HG03378 (cell line): ENCODE data around the gene GUCA2B.

Source experiments
- ATAC-seq: cut with Tn5 transposase; IDR thresholded peaks from one replicate; pipeline ENCODE4 v1.9.1; 2021; ENCODE audit warnings: mild to moderate bottlenecking, moderate library complexity; ENCODE audit not compliant: unreplicated experiment

GUCA2B gene

GRCh38 chr1:42165511-42166210 is 12.5 kb downstream of the GUCA2B start:
- ATAC-seq: no peak

DNA sequence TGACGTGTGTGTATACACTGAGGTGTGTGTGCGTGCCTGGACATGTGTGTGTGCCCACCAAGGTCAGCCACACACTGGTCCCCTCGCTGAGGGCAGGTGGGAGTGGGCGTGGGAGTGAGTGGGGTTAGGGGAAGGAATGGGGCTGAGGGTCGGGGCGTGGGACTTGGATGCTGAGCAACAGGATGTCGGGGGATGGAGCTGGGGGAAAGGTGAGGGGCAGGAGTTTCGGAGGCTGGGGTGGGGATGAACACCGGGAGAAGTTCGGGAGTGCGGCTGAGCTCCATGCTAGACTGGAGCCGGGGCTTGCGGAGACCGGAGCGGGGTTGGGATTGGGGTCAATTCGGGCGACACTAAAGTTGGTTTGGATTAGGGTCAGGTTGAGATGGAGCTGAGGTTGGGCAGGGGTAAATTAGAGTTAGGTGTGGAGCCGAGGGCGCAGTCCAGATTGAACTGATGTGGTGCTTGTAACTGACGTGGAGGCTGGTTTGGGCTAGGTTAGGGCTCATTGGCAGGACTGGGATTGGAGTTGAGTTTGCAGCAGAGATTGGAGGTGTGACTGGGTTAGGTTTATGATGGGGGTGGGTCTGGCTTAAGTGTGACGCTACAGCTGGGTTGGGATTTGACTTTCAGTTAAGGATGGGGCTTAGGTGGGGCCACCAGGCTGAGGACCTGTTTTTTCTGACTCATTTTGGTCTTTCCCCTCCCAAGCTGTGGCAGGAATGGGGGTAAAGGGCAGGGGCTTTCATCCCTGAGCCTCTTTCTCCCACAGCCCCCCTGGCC is 14.6 kb downstream of the GUCA2B start:
- no peak for ATAC-seq

DNA sequence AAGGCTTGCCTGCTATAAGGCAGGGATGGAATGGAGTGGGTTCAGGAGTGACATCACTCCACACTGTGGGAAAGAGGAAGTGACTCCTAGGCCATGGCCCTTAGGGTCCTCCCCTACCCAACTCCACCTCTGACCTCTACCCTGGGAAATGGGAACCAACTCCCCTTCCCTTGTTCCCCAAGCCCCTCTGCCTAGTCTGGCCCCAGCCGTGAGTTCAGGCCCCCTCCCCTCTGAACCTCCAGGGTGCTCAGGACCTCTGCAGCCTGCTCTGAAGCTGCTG is 15.1 kb downstream of the GUCA2B start:
- no peak for ATAC-seq

DNA sequence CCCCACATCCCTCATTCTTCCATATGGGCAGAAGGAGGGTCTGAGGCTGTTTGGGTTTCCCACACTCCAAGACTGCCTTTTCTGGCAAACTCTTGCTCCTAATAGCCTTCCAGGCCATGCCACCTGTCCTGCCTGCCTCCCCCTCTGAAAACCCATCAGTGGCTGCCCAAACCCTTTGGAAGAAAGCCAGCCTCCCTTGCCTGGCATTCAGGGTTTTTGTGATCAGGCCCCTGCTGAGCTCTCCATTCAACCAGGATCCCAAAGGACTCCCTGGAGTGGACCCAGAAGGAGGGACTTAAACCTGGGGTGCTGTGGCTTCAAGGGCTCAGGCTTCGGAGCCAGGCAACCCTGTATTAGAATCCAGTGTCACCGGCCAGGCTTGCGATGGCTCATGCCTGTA is 15.6 kb downstream of the GUCA2B start:
- no peak for ATAC-seq

DNA sequence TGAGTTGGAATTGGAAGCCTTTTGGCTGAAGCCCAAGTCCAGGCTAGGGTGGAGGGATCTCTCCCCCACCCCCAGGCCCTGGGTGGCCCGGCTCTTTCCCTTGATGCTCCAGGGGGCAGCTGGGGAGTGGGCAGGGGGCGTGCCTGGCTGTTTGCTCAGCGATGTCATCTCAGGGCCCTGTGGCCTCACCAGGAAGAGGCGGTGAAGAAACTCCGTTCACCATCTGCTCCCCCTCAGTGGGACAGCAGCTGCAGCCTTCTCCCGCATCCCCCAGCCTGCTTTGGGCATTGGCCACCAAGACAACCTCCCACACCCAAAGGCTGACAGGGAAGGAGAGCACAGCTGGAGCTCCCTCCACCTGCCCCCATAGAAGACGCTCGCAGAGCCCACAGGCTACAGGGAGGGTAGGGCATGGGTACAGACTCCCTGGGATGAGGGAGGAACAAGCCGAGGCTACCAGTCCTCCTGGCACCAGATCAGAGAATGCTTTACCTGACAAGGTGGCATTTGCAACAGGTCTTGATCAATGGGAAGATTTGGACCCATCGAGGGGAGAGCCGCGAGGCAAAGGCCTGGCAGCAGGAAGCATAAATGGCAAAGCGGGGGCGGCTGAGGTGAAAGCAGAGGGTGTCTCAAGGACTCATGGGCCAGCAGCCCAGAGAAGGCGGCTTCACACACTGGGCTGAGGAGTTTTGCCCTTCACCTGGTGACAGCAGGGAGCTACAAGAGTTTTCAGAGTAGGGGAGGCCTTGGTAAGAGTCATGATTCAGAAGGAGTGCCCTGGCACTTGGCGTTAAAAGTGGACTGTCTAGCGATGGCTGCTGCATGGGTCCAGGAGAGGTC is 17.8 kb downstream of the GUCA2B start:
- ATAC-seq: no peak

DNA sequence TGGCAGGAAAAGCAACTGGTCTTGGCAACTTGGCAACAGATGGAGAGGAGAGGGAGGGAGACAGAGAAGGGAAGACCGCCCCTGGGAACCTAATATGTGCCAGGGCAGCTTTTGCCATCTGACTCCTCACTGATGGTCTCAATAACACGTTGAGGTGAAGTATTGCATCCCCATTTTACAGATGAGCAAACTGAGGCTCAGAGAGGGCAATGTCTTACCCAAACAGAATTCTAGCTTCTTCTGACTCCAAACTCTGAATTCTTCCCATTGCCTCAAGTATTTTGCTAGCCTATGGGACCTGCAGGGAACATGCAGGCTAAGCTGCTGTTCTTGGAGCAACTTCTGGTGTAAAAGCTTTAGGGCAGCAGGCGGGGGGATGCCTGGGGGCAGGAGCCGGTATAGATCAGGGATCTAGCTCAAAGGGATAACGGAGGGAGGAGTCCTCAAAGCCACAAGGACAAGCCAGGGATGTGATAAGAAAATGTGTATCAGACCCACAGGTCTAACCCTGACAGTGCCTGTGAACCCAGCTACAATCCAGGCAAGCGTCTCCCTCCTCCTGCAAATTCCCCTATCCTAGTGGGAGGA is 18.6 kb downstream of the GUCA2B start:
- ATAC-seq: no peak

DNA sequence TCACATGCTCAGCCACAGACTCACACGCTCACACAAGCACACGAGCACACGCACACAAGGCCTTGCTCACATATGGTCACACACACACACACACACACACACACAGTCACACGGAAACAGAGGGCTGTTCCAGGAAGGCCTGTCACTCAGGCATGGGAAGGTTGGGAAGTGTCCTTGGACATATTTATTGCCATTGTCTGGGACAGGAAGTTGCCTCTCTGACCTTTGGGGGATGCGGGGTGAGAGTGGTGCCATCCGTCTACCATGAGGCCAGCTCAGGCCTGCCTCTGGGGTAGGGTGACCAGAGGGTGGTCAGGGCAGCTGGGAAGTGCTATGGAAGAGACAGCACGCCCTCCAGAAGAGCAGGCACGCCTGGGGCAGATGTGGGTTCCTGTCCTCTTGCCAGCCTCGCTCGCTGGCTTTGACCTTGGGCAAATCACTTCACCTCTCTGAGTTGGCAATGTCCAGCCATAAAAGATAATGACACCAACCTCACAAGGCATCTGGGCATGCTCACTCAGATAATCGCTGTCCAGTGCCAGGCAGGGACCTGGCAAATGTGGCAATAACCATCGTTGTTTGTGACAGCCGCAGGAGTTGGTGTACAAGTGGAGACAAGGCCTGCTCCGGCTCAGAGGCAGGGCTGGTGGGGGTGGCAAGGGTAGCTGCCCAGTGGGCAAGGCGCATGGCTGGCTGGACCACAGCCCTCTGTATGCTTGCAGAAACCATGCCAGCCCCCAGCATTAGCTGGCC is 19.3 kb downstream of the GUCA2B start:
- no peak for ATAC-seq

GRCh38 chr1:42173155-42173933 is 20.1 kb downstream of the GUCA2B start:
- ATAC-seq: no peak

DNA sequence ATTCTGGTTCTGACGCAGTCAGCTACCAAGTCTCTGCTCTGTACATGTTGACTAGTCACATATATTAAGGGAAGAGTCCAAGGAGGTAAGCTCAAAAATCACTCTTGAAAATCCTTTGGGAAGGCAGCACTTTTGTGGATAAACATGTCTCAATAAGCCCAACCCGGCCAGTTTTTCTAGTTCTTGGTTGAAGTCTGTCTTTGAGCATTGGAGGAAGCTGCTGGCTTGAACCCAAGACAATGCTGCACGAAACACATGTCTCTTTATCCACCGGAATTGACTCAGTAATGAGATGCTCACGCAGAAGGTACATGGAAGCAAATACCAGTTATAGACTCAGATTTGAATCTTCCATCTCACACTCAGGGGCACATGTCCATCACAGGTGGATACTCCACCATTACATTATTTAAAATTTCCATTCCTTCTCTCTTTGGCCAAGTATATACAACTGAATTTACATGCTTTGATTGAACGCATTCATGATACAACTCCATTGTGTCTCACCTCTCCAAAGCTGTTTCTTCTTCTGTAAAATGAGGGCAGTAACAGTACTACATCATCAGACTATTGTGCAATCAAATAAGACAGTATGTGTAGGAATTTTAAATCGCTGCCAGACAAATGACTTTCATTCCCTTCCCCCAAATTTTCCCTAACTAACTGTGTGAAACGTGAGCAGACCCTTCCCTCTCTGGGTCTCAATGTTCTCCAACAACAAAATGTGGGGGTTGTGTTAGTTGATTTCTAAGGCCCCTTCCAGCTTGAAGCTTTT is 20.9 kb downstream of the GUCA2B start:
- ATAC-seq: no peak

GRCh38 chr1:42175314-42176054 is 22.3 kb downstream of the GUCA2B start:
- no peak for ATAC-seq

GRCh38 chr1:42176902-42177519 is 23.8 kb downstream of the GUCA2B start:
- ATAC-seq: no peak

DNA sequence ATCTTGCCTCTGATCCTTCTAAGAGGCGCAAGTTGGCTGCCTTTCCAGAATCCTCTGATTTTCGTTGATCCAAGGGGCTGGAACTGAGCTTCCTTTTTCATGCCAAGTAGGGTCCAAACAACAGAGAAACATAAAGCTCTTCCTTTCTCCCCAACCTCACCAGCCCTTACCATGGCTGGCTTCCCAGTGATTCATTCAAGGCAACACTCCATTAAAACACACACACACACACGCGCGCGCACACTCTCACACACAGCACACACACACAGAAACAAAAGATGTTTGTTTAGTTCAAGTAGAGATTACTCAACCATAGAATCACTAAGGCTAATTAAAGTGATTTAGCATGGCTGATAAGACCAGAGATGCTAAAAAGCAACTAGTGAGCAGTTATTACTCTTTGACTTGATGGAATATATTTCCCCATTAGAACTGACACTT is 24.4 kb downstream of the GUCA2B start:
- ATAC-seq: no peak

- no peak for ATAC-seq
These were observed 25.0 kb downstream of the GUCA2B start for GRCh38 chr1:42178249-42178648.

DNA sequence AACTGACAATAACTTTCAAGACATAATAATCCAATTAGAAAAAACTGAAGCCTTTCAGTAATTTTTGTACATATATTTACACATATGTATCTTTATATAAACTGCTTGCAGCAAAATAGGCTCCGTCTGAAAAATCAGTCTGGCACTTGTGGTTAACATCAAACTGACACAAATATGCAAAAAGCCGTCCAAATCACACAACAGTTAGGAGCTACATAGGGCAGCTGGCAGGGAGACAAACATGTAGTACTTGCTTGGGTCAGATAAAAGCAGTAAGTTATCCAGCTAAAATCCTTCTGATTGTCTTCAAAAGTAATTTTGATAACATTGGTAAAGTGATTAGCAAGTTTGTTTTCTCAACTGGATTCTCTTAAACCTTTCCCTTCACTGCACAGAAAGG is 26.1 kb downstream of the GUCA2B start:
- ATAC-seq: no peak

- ATAC-seq: no peak
These were observed 26.7 kb downstream of the GUCA2B start for GRCh38 chr1:42179900-42180329.

- no peak for ATAC-seq
These were observed 28.5 kb downstream of the GUCA2B start for GRCh38 chr1:42181687-42182086.

- ATAC-seq: no peak
These were observed 30.2 kb downstream of the GUCA2B start for GRCh38 chr1:42183210-42183956.
